GM10847 (cell line): ENCODE data around the gene TBC1D8.

Source experiments
- POLR2A ChIP-seq: IDR thresholded peaks from 2 replicates; pipeline ENCODE4 v1.6.1; 2011; ENCODE audit not compliant: insufficient read length; ENCODE audit errors: extremely low read depth

TBC1D8 gene

DNA sequence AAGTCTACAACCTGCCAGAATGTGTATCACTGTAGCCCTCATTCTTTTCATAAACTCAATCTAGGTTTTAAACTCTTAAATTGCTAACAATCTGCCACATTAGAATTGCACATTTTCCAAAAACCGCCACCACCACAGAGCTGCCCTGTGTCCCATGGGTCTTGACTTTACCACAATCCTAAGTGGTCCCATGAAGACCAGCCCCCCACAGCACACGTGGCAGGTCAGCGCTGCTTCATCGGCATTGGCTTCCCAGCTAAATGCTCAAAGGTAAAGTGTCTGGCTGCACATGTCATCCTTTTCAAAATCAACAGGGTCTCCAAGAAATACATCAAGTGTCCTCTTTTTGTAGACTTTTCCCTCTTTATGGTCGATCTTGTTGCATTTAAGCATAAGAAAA is 2.4 kb downstream of the TBC1D8 start:
- TF ChIP-seq POLR2A, result no peak

DNA sequence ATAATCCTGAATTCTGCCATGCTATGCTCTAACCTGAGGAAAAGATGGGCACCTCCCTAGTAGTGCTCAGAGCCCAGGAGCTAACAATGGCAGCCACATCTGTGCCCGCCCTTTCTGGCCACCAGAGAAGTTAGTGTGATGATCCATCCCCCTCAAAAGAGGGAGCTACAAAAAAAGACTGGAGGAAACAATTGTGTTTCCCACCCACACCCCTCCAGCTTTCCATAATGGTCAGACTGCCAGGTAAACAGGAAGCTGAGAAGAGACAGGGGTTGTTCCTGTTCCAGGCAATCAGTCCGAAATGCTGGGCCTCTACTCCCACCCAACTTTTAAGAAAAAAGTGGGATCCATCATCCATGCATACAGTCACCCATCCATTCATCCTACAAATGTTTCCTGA is 3.2 kb downstream of the TBC1D8 start:
- no peak for TF ChIP-seq POLR2A

DNA sequence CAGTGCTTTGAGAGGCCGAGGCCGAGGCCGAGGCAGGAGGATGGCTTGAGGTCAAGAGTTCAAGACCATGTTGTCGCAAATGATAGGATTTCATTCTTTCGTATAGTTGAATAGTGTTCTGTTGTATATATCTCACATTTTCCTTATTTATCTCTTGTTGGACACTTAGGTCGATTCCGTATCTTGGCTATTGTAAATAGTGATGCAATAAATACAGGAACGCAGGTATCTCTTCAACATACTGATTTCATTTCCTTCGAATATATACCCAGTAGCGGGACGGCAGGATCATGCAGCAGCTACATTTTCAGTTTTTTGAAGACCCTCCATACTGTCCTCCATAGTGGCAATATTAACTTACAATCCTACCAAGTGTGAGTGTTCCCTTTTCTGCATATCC is 4.1 kb downstream of the TBC1D8 start:
- no peak for TF ChIP-seq POLR2A

DNA sequence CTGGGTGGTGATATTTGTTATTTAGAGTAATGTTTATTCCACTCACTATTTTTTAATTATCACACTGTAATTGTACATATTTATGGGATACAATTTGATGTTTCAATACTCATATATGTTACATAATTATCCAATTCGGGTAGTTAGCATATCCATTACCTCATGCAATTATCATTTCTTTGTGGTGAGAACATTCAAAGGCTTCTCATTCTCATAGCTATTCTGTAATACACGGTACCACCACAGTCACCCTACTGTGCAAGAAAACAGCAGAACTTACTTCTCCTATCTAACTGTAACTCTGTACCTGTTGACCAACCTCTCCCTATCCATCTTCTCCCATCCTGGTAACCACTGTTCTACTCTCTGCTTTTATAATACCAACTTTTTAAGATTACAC is 4.6 kb downstream of the TBC1D8 start:
- no peak for TF ChIP-seq POLR2A

DNA sequence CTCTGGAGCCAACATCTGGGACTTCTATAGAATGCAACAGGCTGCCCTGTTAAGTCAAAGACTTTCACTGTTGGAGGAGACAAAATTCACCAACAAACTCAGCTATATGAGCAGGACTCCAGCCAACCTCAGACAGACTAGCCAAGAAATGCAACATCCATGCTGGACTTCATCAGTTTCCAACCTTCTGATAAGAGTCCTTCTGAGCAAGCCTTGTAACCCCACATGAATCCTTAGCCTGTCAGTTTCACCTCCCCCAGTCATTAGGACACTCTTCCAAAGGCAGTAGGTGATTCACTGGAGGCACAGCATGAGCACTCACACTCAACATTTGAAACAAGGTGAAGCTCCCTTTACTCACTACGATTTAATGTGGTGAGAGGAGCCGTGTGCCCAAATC is 5.8 kb downstream of the TBC1D8 start:
- no peak for TF ChIP-seq POLR2A

DNA sequence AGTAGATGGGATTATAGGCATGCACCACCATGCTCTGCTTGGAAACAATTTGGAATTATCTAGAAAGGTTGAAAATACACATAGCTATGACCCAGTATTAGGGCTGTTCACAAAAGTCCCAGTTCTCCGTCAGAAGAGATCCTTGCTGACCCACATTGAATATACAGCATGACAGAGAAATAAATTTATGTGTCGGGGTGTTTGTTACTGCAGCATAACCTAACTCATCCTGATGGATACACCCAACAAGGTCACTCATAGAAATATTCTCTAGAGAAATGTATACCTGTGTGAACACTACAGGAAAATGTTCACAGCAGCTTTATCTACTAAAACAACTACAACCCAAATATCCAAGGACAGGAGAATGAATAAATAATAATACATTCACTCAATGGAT is 9.0 kb downstream of the TBC1D8 start:
- TF ChIP-seq POLR2A, result no peak

DNA sequence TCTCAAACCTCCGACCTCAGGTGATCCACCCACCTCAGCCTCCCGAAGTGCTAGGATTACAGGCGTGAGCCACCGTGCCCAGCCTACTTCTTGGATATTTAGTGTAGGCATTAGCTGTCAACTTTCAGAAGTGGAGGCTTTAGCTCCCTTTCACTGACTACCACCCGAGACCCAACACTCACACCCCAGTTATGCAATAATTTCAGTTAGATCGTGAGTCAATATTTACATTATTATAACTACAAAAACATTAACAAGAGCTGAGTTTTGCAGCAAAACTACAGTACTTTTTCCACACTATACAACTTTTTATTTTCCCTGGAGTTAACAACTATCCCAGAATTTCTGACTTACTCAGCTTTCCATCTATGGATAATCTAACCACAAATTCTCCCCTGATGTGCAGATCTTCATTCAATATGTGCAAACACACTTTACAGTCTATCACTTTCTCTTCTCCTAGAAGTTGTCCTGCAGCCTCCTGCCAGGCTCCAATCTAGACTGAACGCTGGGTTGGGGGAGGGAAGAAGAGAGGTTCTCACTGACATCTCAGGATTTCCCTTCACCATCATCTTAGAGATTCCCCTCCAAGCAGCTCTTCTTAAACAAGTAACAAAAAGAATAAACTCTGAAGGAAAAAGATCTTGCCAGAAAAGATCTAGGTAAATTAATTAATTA is 10.1 kb downstream of the TBC1D8 start:
- no peak for TF ChIP-seq POLR2A

DNA sequence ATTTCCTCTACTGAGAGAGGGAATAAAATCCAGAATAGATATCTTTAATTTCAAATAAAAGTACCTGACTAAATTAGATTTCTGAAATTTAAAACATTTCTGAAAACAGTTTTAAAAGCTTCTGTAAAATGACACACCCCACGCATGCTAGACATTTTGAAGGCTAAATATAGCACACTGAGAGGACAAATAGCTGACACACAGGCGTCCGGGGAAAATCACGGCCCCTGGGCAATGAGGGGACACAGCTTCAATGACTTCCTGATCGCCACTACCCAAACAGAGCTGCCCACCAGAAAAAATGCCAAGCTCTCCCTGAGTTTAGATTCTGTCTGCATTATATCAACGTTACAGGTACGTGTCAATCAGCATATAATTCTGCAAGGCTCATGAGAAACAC is 10.9 kb downstream of the TBC1D8 start:
- no peak for TF ChIP-seq POLR2A

DNA sequence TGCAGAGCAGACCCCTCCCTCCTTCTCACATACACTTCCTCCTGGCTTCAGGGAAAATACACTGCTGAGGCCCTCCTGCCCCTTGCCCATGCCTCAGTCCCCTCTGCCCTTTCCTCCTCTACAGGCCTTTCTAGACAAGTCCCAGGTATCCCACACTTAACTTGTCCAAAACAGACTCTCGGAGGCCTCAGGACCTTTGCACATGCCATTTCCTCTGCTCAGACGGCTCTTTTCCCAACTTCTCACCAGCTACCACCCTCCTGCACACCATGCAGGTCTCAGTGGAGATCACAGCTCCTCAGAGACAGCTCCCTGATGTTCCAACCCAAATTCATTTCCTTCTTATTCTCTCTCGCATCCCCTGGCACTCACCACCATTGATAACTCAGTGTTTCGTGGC is 11.7 kb downstream of the TBC1D8 start:
- TF ChIP-seq POLR2A, result no peak

DNA sequence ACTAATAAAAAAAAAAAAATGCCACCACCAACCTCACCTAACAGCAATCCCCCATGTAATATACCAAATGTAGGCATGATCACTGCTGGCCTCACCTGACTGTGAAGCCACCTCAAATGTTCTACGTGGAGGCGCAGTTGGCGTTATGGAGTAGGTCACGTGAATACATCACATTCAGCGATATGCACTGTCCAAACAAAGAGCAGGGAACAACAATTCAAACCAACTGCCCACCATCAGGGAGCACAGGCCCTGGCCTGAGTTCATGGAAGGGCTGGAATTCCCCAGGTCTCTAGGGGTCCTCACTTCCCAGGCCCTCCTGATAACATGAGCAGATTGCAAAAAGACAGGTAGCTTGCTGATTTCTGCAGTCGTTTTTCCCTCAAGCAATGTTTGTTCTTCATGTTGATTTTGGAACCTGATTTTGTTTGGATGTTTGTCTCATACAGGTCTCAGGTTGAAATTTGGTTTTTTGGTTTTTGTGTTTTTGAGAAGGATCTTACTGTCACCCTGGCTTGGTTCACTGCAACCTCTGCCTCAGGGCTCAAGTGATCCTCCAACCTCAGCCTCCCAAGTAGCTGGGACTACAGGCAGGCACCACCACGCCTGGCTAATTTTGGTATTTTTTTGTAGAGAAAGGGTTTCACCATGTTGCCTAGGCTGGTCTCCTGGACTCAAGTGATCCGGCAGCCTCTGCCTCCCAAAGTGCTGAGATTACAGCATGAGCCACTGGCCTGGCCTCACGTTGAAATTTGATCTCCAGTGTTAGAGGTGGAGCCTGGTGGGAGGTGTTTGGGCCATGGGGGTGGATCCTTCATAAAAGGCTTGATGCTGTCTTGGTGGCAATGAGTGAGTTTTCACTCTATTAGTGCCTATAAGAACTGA is 15.5 kb downstream of the TBC1D8 start:
- TF ChIP-seq POLR2A, result no peak

DNA sequence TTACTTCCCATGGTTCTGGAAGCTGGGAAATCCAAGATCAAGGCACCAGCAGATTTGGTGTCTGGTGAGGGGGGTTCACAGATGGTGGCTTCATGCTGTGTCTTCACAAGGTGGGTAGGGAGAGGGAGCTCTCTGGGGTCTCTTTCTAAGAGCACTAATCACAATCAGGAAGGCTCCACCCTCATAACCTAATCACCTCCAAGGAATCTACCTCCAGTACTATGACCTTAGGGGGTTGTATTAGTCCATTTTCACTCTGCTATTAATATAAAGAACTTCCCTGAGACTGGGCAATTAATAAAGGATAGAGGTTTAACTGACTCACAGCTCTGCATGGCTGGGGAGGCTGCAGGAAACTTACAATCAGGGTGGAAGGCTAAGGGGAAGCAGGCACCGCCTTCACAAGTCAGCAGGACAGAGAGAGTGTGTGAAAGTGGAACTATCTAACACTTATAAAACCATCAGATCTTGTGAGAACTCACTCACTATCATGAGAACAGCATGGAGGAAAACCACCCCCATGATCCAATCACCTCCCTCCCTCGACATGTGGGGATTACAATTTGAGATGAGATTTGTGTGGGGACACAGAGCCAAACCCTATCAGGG is 17.6 kb downstream of the TBC1D8 start:
- TF ChIP-seq POLR2A, result no peak

DNA sequence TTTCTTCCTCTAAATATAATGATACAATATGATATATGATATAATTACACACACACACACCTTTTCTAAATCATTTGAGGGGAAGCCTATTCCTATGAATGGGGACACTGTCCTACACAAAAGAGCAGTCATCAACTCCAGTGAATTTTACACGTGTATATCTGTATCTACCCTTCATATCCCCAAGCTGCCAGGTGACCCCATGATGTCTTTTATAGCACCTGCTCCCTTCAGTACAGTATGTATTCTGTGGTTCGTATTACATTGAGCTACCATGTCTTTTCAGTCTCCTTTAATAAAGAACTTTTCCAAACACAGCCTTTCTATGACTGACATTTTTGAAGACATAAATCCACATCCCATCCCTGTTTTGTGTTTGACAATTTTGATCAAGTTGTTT is 19.0 kb downstream of the TBC1D8 start:
- TF ChIP-seq POLR2A, result no peak

DNA sequence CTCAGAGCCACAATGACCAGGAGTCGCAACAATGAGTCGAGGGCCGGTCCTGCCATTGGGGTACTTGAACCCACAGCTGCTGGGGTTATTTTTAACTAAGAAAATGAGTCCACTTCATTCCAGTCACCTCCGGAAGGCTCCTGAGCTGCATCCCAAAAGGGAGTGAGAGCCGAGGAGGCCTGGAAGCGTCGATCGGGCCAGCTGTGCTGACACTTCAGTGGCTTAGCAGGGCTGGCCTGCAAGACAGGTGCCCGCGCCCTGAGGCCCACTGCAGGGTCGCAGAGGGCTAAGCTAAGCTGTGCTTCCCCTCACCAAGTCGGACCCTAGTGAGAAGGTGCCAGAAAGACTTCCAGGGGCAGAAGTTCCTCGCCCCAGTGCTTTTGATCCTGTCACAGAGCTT is 21.1 kb downstream of the TBC1D8 start:
- no peak for TF ChIP-seq POLR2A

DNA sequence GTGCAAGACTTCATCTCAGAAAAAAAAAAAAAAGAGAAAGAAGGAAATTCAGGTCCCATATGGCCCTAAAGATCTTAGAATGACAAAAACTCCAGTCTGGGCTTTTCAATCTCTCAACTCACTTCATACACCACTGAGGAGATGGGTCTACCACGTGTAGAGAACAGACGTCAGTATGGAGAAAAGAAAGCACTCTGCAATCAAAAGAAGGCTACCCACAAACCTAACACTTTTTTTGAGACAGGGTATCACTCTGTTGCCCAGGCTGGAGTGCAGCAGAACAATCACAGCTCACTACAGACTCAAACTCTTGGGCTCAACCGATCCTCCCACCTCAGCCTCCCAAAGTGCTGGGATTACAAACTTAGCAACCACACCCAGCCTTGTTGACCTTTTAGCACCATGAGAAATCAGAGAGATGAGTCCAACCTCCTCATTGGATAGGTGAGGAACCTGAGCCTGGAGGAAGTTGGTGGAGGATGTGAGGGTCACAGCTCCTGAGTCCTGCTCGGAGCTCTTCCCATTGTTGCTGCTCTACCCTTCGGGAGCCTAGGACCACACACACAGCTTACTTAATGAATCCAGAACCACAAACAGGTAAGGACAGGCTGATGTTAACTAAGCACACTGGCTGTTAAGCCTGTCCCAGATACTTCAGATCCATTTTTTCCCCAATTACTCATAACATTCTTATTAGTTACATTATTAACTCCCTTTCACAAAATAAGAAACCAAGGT is 23.7 kb downstream of the TBC1D8 start:
- no peak for TF ChIP-seq POLR2A

DNA sequence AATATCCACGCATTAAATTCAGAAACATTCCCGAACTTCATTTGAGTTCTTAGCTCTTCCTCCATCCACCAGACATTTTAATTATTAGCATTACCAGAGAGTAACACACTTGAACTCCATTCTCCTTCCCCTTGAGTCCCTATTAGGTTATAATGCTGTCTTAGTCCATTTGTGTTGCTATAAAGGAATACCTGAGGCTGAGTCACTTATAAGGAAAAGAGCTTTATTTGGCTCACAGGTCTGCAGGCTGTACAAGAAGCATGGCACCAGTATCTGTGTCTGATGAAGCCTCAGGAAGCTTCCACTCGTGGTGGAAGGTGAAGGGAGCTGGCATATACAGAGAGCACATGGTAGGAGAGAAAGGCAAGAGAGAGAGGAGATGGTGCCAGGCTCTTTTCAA is 25.4 kb downstream of the TBC1D8 start:
- TF ChIP-seq POLR2A, result no peak
